GM21737 (cell line): ENCODE measurements around the gene KRTAP4-11.
"Not testable (repeated sequence)": the region's sequence is repeated elsewhere in the genome, so short reads cannot be mapped to it uniquely, and the experiment has no call there.

Experiments used
- ATAC-seq: cut with Tn5 transposase; IDR thresholded peaks from one replicate; pipeline ENCODE4 v1.9.1; 2021; ENCODE audit warnings: mild to moderate bottlenecking, moderate library complexity; ENCODE audit not compliant: unreplicated experiment

The KRTAP4-11 gene

DNA sequence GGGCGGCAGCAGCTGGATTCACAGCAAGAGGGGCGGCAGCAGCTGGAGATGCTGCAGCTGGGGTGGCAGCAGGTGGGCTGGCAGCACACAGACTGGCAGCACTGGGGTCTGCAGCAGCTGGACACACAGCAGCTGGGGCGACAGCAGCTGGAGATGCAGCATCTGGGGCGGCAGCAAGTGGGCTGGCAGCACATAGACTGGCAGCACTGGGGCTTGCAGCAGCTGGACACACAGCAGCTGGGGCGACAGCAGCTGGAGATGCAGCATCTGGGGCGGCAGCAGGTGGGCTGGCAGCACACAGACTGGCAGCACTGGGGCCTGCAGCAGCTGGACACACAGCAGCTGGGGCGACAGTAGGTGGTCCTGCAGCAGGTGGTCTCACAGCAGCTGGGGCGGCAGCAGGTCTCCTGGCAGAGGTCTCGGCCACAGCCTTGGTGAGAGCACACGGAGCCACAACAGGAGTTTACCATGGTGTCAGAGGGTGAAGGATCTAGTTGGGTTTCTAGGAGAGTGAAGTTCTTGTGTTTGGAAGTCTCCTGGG is at the start of gene KRTAP4-11:
TSS of gene KRTAP4-11 (minus strand) at position 528 of the 541 bp plus-strand sequence. CDS start at position 470, 58 bp downstream.
- ATAC-seq = not testable (repeated sequence)

GRCh38 chr17:41167561-41167960 is 49.4 kb upstream of the KRTAP4-11 start:
- ATAC-seq = no peak

- no peak for ATAC-seq
Observed at GRCh38 chr17:41163828-41164227, 45.7 kb upstream of the KRTAP4-11 start.

DNA sequence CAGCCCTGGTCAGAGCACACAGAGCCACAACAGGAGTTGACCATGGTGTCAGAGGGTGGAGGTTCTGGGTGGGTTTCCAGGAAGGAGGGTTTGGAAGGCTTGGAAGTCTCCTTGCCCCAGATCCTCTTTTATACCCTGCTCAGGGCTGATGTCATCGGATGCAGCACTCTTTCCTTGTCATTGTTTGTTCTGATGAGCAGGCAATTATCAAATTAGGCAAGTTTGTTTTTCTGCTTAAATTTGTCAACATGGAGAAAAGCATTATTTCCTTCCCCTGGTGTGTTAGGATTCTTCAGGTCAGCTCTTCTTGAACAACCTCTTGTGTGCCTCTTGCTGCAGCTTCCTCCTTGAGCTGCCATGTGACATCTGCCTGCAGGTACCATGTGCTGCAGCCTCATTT is 42.5 kb upstream of the KRTAP4-11 start, which contains the start of gene KRTAP4-4:
TSS of gene KRTAP4-4 (minus strand) at position 101 of the 400 bp plus-strand sequence. CDS start at position 44, 57 bp downstream.
- ATAC-seq = no peak

GRCh38 chr17:41160190-41160589 is 42.0 kb upstream of the KRTAP4-11 start:
- not testable (repeated sequence) for ATAC-seq

GRCh38 chr17:41153856-41154255 is 35.7 kb upstream of the KRTAP4-11 start:
- ATAC-seq = no peak

GRCh38 chr17:41151525-41151924 is 33.4 kb upstream of the KRTAP4-11 start:
- ATAC-seq = no peak

DNA sequence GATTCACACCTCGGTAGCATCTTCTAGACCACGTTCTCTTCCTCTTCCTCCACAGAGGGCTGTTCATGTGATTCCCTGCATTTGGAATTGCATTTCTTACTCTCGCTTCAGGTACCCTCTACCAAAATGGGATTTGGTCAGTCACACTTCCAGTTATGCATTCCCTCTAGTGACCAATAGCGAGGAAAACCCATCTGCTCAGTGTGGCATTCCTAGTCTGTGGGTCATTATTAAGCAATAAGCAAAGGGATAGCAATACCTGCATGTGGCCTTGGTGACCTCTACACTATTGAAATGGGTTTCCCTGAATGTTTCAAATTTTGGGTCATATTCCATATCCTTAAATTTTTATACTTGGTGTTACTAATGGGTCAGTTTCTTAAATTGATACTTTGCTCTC is 31.9 kb upstream of the KRTAP4-11 start:
- no peak for ATAC-seq

DNA sequence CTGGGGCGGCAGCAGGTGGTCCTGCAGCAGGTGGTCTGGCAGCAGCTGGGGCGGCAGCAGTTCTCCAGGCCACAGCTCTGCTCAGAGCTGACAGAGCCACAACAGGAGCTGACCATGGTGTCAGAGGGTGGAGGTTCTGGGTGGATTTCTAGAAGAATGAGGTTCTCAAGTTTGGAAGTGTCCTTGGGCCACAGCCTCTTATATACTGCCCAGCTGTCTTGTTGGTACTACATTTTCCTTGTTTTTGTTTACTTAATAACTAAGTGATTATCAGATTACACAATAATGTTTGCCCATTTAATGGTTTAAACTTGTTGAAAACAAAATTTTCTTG is 31.4 kb upstream of the KRTAP4-11 start, which contains the start of gene KRTAP4-5:
TSS of gene KRTAP4-5 (minus strand) at position 174 of the 334 bp plus-strand sequence. CDS start at position 116, 58 bp downstream.
- no peak for ATAC-seq

- not testable (repeated sequence) for ATAC-seq
Observed at GRCh38 chr17:41148971-41149651, 30.9 kb upstream of the KRTAP4-11 start.

- no peak for ATAC-seq
Observed at GRCh38 chr17:41147531-41148204, 29.5 kb upstream of the KRTAP4-11 start.

DNA sequence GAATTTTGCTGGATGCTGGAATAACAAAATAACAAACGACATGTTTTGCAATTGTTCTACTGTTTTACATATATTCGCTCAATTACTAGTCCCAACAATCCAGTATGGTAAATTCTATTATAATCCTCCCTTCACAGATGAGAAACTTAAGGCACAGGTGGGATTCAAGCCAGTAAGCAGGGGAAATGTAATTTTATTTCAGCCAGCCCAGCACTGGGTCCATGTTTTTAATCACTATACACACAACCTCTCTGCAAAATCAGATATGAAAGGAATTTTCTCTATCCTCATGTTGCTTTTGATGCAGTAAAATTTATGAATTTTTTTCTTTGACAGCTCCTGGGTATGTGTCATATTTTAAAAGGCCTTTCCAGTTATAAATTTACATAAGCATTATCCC is 27.1 kb upstream of the KRTAP4-11 start:
- no peak for ATAC-seq

GRCh38 chr17:41144846-41145245 is 26.7 kb upstream of the KRTAP4-11 start:
- ATAC-seq = no peak

- ATAC-seq = no peak
Observed at GRCh38 chr17:41141361-41141760, 23.2 kb upstream of the KRTAP4-11 start.

GRCh38 chr17:41140360-41141131 is 22.4 kb upstream of the KRTAP4-11 start, which contains the start of gene KRTAP4-6:
Gene KRTAP4-6 (minus strand): TSS chr17:41140544. CDS start chr17:41140487, 57 bp downstream.
- no peak for ATAC-seq

DNA sequence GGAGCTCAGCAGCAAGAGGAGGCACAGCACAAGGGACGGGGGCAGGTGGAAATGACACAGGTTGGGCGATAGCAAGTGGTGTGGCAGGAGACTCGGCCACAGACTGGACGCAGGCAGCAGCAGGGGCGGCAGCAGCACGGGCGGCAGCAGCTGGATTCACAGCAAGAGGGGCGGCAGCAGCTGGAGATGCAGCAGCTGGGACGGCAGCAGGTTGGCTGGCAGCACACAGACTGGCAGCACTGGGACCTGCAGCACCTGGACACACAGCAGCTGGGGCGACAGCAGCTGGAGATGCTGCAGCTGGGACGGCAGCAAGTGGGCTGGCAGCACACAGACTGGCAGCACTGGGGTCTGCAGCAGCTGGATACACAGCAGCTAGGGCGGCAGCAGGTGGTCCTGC is 21.7 kb upstream of the KRTAP4-11 start:
- not testable (repeated sequence) for ATAC-seq

- ATAC-seq = no peak
Observed at GRCh38 chr17:41133880-41134735, 15.9 kb upstream of the KRTAP4-11 start.

- no peak for ATAC-seq
Observed at GRCh38 chr17:41131979-41132378, 13.8 kb upstream of the KRTAP4-11 start.

- no peak for ATAC-seq
Observed at GRCh38 chr17:41127371-41127770, 9.2 kb upstream of the KRTAP4-11 start.

- ATAC-seq = no peak
Observed at GRCh38 chr17:41126412-41126811, 8.2 kb upstream of the KRTAP4-11 start.
